HepG2 (cell line): ENCODE results near the gene SLC38A1. TPM values are rescaled to one million over a fixed set of nuclear protein-coding genes. Genes with fewer than 3 reads are reported as not detected.

ENCODE experiments used
- ATAC-seq: fragments of 200-7000 bp; cut with Tn5 transposase; 3 replicates; pipeline ENCODE4 v1.9.1; 2020; ENCODE audit warnings: mild to moderate bottlenecking, moderate library complexity
- BruUV-seq: library from RNA; stranded (reverse); fragments of 400-500 nt; replicated peaks from 2 replicates; lab custom pipeline; 2021; lab: Mats Ljungman, UMichigan
- CTCF ChIA-PET: fragments of 300-600 bp; formaldehyde crosslinking; extraction: SDS; loops from one replicate; lab custom pipeline; 2021; ENCODE audit warnings: low total read pairs, inconsistent platforms, low intra/inter-chr PET ratio; lab: Yijun Ruan, JAX
- POLR2A ChIA-PET: fragments of 350-600 bp; sonication (Branson Sonifier 250); formaldehyde crosslinking; loops from one replicate; lab custom pipeline; 2020; ENCODE audit warnings: antibody characterized with exemption, inconsistent platforms; lab: Yijun Ruan, JAX
- DNase-seq: peaks from one replicate; pipeline ENCODE4 v3.0.0-alpha.2; 2015; ENCODE audit warnings: low spot score
- FAIRE-seq: peaks from 3 replicates; lab custom pipeline; 2011; peaks lifted over from hg19 to GRCh38; lab: Jason Lieb, UNC
- H2AFZ ChIP-seq: one replicate; pipeline ENCODE4 v1.6.1; 2011; ENCODE audit warnings: low read length, inconsistent platforms
- H3K27ac ChIP-seq: fragments of 300-600 bp; 3 replicates; pipeline ENCODE4 v1.8.0; 2011; ENCODE audit warnings: mixed run types, mild to moderate bottlenecking, mixed read lengths, low read length, inconsistent platforms; ENCODE audit not compliant: insufficient read depth; ENCODE audit errors: extremely low read length
- H3K27me3 ChIP-seq, 2 experiments: fragments of 200-600 bp in 1 of 2; 2 replicates in 1 of 2; 3 replicates in 1 of 2; pipeline versions ENCODE4 v1.6.0 to v1.8.0; 2011; ENCODE audit warnings: low read length in 2 of 2, mild to moderate bottlenecking in 2 of 2, moderate library complexity in 2 of 2, inconsistent platforms in 1 of 2; ENCODE audit not compliant: insufficient read depth in 2 of 2, control insufficient read depth in 1 of 2
- H3K36me3 ChIP-seq, 2 experiments: fragments of 200-600 bp in 1 of 2; replicated peaks in 1 of 2; 2 replicates in 1 of 2; 3 replicates in 1 of 2; pipeline versions ENCODE4 v1.5.1 to v1.8.0; 2011; ENCODE audit warnings: low read length in 2 of 2, inconsistent platforms in 1 of 2; ENCODE audit not compliant: insufficient read depth in 2 of 2, control insufficient read depth in 1 of 2
- H3K4me1 ChIP-seq: 2 replicates; pipeline ENCODE4 v1.5.1; 2012; ENCODE audit warnings: low read length, inconsistent platforms; ENCODE audit not compliant: insufficient read depth
- H3K4me2 ChIP-seq: 2 replicates; pipeline ENCODE4 v1.6.0; 2011; ENCODE audit warnings: low read depth, low read length, inconsistent platforms
- H3K4me3 ChIP-seq, 3 experiments: fragments of 200-600 bp in 1 of 3; sonication (generic), shearing (Covaris generic) in 1 of 3; replicated peaks in 1 of 3; 2 replicates each; pipeline ENCODE4 v1.5.1; 2011 to 2016; ENCODE audit warnings: low read length in 3 of 3, inconsistent platforms in 2 of 3, low read depth in 2 of 3, mild to moderate bottlenecking in 2 of 3, control low read depth in 1 of 3, mixed read lengths in 1 of 3; ENCODE audit not compliant: insufficient read depth in 1 of 3
- H3K79me2 ChIP-seq: one replicate; pipeline ENCODE4 v1.6.1; 2011; ENCODE audit warnings: low read length, inconsistent platforms; ENCODE audit not compliant: insufficient read depth
- H3K9ac ChIP-seq: 2 replicates; pipeline ENCODE4 v1.6.0; 2011; ENCODE audit warnings: mild to moderate bottlenecking, low read depth, low read length, inconsistent platforms; ENCODE audit not compliant: insufficient read depth
- H3K9me3 ChIP-seq: 2 replicates; pipeline ENCODE4 v1.5.1; 2012; ENCODE audit warnings: mild to moderate bottlenecking, low read length
- H4K20me1 ChIP-seq: 2 replicates; pipeline ENCODE4 v1.6.0; 2011; ENCODE audit warnings: inconsistent platforms, mild to moderate bottlenecking, low read length, moderate library complexity; ENCODE audit not compliant: insufficient read depth
- BCLAF1 ChIP-seq: fragments of 450-650 bp; IDR thresholded peaks from 2 replicates; pipeline ENCODE4 v1.6.1; 2017; ENCODE audit warnings: mild to moderate bottlenecking
- CENPBD1 ChIP-seq: sonication (generic); formaldehyde crosslinking; IDR thresholded peaks from 2 replicates; pipeline ENCODE4 v1.8.0; 2022; ENCODE audit warnings: missing genetic modification reagents, low read depth, mild to moderate bottlenecking, borderline replicate concordance
- FOXC1 ChIP-seq: sonication (generic); formaldehyde crosslinking; IDR thresholded peaks from 2 replicates; pipeline ENCODE4 v1.8.0; 2022; ENCODE audit warnings: mild to moderate bottlenecking, missing genetic modification reagents, borderline replicate concordance
- JARID2 ChIP-seq: sonication (generic); formaldehyde crosslinking; IDR thresholded peaks from 2 replicates; pipeline ENCODE4 v1.8.1; 2023; ENCODE audit warnings: missing genetic modification reagents, inconsistent platforms; ENCODE audit not compliant: insufficient replicate concordance
- NCOA1 ChIP-seq: sonication (generic); formaldehyde crosslinking; IDR thresholded peaks from 2 replicates; pipeline ENCODE4 v1.9.0; 2021; ENCODE audit warnings: missing genetic modification reagents
- STAG1 ChIP-seq: sonication (generic); formaldehyde crosslinking; IDR thresholded peaks from 2 replicates; pipeline ENCODE4 v1.4.0; 2020; ENCODE audit warnings: missing genetic modification reagents
- TBL1XR1 ChIP-seq: fragments of 150-350 bp; IDR thresholded peaks from 2 replicates; pipeline ENCODE4 v1.6.1; 2014; ENCODE audit warnings: borderline replicate concordance, low read length; ENCODE audit not compliant: partially characterized antibody
- TSC22D2 ChIP-seq: sonication (generic); formaldehyde crosslinking; IDR thresholded peaks from 2 replicates; pipeline ENCODE4 v1.5.1; 2020; ENCODE audit warnings: missing genetic modification reagents, mild to moderate bottlenecking, borderline replicate concordance
- ZEB1 ChIP-seq: IDR thresholded peaks from 2 replicates; pipeline ENCODE4 v1.6.1; 2012; ENCODE audit warnings: mild to moderate bottlenecking, low read depth, inconsistent platforms; ENCODE audit not compliant: insufficient replicate concordance
- ZNF101 ChIP-seq: sonication (generic); formaldehyde crosslinking; IDR thresholded peaks from 2 replicates; pipeline ENCODE4 v1.4.0; 2020; ENCODE audit warnings: mild to moderate bottlenecking, low read depth, missing genetic modification reagents, borderline replicate concordance
- ZNF3 ChIP-seq: IDR thresholded peaks from 2 replicates; pipeline ENCODE4 v1.7.0; 2017; ENCODE audit warnings: inconsistent platforms
- ZNF503 ChIP-seq: sonication (generic); formaldehyde crosslinking; IDR thresholded peaks from 2 replicates; pipeline ENCODE4 v1.4.0; 2020; ENCODE audit warnings: missing genetic modification reagents
- ZNF512B ChIP-seq: sonication (generic); formaldehyde crosslinking; IDR thresholded peaks from 2 replicates; pipeline ENCODE4 v1.5.1; 2020; ENCODE audit warnings: missing genetic modification reagents, mild to moderate bottlenecking, borderline replicate concordance
- ZNF543 ChIP-seq: sonication (generic); formaldehyde crosslinking; IDR thresholded peaks from 2 replicates; pipeline ENCODE4 v1.4.0; 2020; ENCODE audit warnings: mild to moderate bottlenecking, missing genetic modification reagents
- ZNF605 ChIP-seq: sonication (generic); formaldehyde crosslinking; IDR thresholded peaks from 2 replicates; pipeline ENCODE4 v1.8.0; 2022; ENCODE audit warnings: mild to moderate bottlenecking, missing genetic modification reagents
- WGBS: methylation state at CpG from one replicate; pipeline ENCODE4 v1.1.6; 2017; ENCODE audit warnings: low lambda C conversion rate; 5-methylcytosine and 5-hydroxymethylcytosine counted together
- in situ Hi-C: cut with HindIII; loops from 2 replicates; pipeline ENCODE4 v1.10.0; 2017; ENCODE audit warnings: low pct_unique_long_range_greater_than_20kb; ENCODE audit not compliant: extremely low pct_ligation_motif_present
- intact Hi-C: fragments of 100-400 bp; cut with micrococcal nuclease; formaldehyde crosslinking; loops from one replicate; pipeline ENCODE4 v1.10.0; 2022; ENCODE audit not compliant: unreplicated experiment
- polyA plus RNA-seq, 8 experiments: library from polyadenylated mRNA; depleted of rRNA in 3 of 8; stranded (reverse) in 7 of 8; unstranded in 1 of 8; fragments of >200 nt; fragmentation: Illumina TruSeq in 4 of 8; extraction: Trizol in 4 of 8; gene quantifications; 2 replicates each; pipeline versions ENCODE4 v1.2.1 to v1.2.3, GENCODE V29; 2011 to 2016; ENCODE audit warnings: low read depth in 4 of 8, missing spikeins in 1 of 8, mixed read lengths in 1 of 8; ENCODE audit not compliant: insufficient read depth in 1 of 8
- total RNA-seq, 5 experiments: library from RNA; depleted of rRNA; stranded (reverse); fragments of >200 nt; fragmentation: Illumina TruSeq; extraction: Trizol; gene quantifications; 2 replicates each; pipeline ENCODE4 v1.2.3, GENCODE V29; 2016; ENCODE audit warnings: low read depth in 1 of 5

SLC38A1 gene
- total and polyA plus RNA-seq, 2 of the 13 experiments (the other 11 are each of a cell fraction or from before 2014, with no cell fraction given), result 47.0 to 50.6 TPM

- H3K9me3 ChIP-seq, result no peaks in the 10 kb centered on the region
- no peaks in the 10 kb centered on the region for H3K4me1 ChIP-seq
- no peak overlapping the region for H3K4me2 ChIP-seq
- no peak overlapping the region for H3K4me3 ChIP-seq
- H4K20me1 ChIP-seq, result no peaks in the 10 kb centered on the region; the same call in 1 of the 2 replicates
- in situ Hi-C loops, result no loop called here
- FAIRE-seq (no peak), ATAC-seq (no peak), DNase-seq (no peak)
- peaks cover 9 to 41% of the 10 kb centered on the region in 2 experiments for H3K36me3 ChIP-seq
- ChIA-PET POLR2A (no interaction called here), CTCF (no interaction called here)
- 97% methylated on average over 5 of the region's 5 CpGs for WGBS
- no peak overlapping the region for H3K27ac ChIP-seq
- H2AFZ ChIP-seq, result no peak overlapping the region
- no peaks in the 10 kb centered on the region for H3K27me3 ChIP-seq
- H3K79me2 ChIP-seq, result no peaks in the 10 kb centered on the region
- no TSS peak for BruUV-seq
- intact Hi-C loops, result no loop called here
- no peak overlapping the region for H3K9ac ChIP-seq
- TF ChIP-seq ZNF3 (CRISPR knock-in tag), result no peak
- TF ChIP-seq FOXC1 (CRISPR knock-in tag), result no peak
- TF ChIP-seq ZNF512B (CRISPR knock-in tag), result no peak
- TF ChIP-seq ZEB1, result no peak
- TF ChIP-seq NCOA1 (CRISPR knock-in tag), result no peak
- no peak for TF ChIP-seq TSC22D2 (CRISPR knock-in tag)
- TF ChIP-seq STAG1 (CRISPR knock-in tag), result no peak
- no peak for TF ChIP-seq ZNF605 (CRISPR knock-in tag)
- TF ChIP-seq BCLAF1, result no peak
- TF ChIP-seq ZNF101 (CRISPR knock-in tag), result no peak
- no peak for TF ChIP-seq TBL1XR1
- TF ChIP-seq ZNF543 (CRISPR knock-in tag), result no peak
- no peak for TF ChIP-seq ZNF503 (CRISPR knock-in tag)
- no peak for TF ChIP-seq CENPBD1 (CRISPR knock-in tag)
- TF ChIP-seq JARID2 (CRISPR knock-in tag), result no peak
Observed at GRCh38 chr12:46230983-46231382, 37.9 kb downstream of the SLC38A1 start.
